GM10248 (cell line): ENCODE results near the gene TAC4.

ENCODE experiments used
- CTCF ChIA-PET: fragments of 300-600 bp; sonication (Branson Sonifier 250); formaldehyde crosslinking; extraction: SDS; loops from one replicate; lab custom pipeline; 2021; ENCODE audit warnings: antibody characterized with exemption; lab: Yijun Ruan, JAX
- POLR2A ChIA-PET: fragments of 350-650 bp; sonication (Branson Sonifier 250); formaldehyde crosslinking; extraction: SDS; loops from one replicate; lab custom pipeline; 2020; ENCODE audit warnings: antibody characterized with exemption; lab: Yijun Ruan, JAX
- DNase-seq: peaks from one replicate; pipeline ENCODE4 v3.0.0; 2012; ENCODE audit errors: extremely low spot score
- TF ChIP-seq, protein P1 (sequence below): IDR thresholded peaks from 2 replicates; pipeline ENCODE4 v1.5.1; 2012; ENCODE audit warnings: mild to moderate bottlenecking, low read depth; ENCODE audit errors: extremely low read depth, missing control alignments, control extremely low read depth

Gene TAC4, protein sequence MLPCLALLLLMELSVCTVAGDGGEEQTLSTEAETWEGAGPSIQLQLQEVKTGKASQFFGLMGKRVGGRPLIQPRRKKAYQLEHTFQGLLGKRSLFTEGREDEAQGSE

DNA sequence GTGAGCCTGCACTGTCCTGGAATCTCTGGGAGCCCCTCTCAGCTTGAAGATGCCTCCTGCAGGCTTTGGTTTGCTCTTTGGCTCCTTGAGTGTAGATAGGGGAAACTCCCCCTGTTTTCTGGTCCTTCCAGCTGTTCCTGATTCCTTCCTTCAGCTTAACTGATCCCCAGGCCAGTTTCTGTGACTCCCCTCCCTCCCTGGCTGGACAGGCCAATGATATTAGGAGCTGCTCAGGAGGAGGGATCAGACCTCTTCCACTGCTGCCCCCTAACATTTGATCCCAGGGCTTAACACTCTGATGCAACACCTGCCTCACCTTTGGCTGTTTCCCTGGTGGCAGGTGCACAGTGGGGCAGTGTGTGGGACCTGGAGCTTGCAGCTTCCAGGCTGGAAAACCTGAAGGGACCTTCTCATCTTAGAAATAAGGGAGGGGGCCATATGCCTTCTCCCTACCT lies at the start of gene TAC4:
Gene TAC4 (minus strand): TSS at position 51 of the 455 bp plus-strand sequence. CDS start 52 bp downstream, outside the sequence.
- DNase-seq, result no peak
- ChIA-PET POLR2A (interaction anchor here (0.6 kb wide), 1 partner anchor 155 kb away, joined by 3 read pairs; no protein-coding TSS in a partner anchor), CTCF (interaction anchor here (0.7 to 1.3 kb wide), 2 partner anchors 12 to 71 kb away, joined by 3 to 4 read pairs; no protein-coding TSS in a partner anchor)

DNA sequence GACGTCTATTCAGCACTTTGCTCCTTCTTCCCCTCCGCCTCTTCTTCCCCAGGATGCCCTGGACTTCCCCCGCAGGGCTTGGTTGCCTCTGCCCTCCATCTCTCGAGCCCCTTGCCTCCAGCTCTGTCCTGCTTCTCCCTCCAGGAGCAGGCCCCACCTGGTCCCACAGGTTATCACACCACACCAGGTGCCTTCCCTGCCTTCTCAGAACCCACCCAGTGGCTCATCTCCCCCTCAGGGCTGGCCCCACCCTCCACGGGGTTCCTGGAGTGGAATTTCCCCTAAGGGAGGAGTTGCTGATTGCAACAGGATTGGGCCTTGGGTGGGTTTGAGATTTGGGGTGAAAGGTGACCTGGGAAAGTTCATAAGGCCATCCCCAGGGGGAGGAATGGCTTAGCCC lies 49.0 kb upstream of the TAC4 start:
- DNase-seq, result no peak
- ChIA-PET CTCF (interaction anchor here (1.0 kb wide), 1 partner anchor 46 kb away, joined by 3 read pairs; no protein-coding TSS in a partner anchor), POLR2A (no interaction called here)
- TF ChIP-seq, protein P1, sequence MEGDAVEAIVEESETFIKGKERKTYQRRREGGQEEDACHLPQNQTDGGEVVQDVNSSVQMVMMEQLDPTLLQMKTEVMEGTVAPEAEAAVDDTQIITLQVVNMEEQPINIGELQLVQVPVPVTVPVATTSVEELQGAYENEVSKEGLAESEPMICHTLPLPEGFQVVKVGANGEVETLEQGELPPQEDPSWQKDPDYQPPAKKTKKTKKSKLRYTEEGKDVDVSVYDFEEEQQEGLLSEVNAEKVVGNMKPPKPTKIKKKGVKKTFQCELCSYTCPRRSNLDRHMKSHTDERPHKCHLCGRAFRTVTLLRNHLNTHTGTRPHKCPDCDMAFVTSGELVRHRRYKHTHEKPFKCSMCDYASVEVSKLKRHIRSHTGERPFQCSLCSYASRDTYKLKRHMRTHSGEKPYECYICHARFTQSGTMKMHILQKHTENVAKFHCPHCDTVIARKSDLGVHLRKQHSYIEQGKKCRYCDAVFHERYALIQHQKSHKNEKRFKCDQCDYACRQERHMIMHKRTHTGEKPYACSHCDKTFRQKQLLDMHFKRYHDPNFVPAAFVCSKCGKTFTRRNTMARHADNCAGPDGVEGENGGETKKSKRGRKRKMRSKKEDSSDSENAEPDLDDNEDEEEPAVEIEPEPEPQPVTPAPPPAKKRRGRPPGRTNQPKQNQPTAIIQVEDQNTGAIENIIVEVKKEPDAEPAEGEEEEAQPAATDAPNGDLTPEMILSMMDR, result no peak

More for the DNA sequence above, at the start of gene TAC4:
- TF ChIP-seq, protein P1, result no peak

DNA sequence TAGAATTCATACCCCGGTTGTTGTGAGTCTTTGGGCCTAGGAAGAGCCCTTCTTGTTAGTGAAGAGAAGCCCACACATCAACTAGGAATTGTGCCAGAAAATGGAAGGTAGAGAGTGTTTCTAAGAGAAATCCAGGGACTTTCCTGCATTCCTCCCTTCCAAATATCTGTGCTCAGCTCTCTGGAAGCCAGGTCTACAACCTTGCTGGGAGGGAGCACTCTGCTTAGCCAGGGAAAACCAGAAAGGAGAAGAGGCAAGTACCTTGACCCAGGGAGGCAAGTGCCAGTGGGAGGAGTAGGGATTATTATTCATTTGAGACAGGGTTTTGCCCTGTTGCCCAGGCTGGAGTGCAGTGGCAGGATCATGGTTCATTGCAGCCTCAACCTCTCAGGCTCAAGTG lies 48.4 kb upstream of the TAC4 start:
- POLR2A ChIA-PET, result no interaction called here
- TF ChIP-seq, protein P1, result no peak
- CTCF ChIA-PET, result interaction anchor here (1.0 to 2.3 kb wide), 3 partner anchors 16 to 45 kb away, joined by 3 to 9 read pairs (median 4); no protein-coding TSS in a partner anchor
- no peak for DNase-seq

DNA sequence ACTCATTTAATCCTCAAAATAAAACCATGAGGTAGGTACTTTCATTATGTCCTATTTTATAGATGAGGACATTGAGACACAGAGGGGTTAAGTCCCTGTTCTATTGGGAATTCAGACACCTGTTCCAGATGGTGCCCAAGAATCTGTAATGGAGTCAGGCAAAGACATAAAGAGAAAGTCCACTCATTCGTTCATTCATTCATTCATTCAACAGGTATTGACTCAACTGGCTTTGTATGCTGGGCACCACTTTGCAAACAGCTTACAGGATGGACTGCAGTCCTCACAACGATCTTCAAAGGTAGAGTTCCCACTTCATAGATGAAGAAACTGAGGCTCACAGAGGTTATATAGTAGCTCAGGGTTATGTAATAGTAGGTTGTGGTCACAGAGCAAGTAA lies 47.9 kb upstream of the TAC4 start:
- ChIA-PET POLR2A (no interaction called here), CTCF (interaction anchor here (1.4 to 2.3 kb wide), 3 partner anchors 15 to 57 kb away, joined by 4 to 9 read pairs (median 5); no protein-coding TSS in a partner anchor)
- TF ChIP-seq, protein P1, result no peak
- no peak for DNase-seq

DNA sequence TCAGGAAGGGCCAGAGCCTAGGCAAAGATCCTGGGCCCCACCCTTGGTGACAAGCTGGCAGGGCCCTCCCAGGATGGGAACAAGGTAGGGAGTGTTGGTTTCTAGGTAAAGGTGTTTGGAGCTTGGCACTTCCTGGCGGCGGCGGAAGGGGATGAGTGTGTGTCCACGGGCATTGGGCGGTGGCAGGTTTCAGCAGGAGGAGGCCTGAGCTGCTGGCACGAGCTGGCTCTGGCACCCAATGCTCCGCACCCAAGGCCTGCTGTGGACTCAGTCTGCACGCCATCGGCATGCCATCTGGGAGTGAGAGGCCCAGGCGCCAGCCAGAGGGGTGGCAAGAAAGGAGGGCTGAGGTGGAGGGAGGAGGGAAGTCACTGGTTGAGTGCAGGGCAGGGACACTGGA lies 46.9 kb upstream of the TAC4 start:
- ChIA-PET POLR2A (no interaction called here), CTCF (interaction anchor here (1.4 to 2.3 kb wide), 3 partner anchors 14 to 58 kb away, joined by 4 to 9 read pairs (median 5); no protein-coding TSS in a partner anchor)
- no peak for DNase-seq
- TF ChIP-seq, protein P1, result no peak

DNA sequence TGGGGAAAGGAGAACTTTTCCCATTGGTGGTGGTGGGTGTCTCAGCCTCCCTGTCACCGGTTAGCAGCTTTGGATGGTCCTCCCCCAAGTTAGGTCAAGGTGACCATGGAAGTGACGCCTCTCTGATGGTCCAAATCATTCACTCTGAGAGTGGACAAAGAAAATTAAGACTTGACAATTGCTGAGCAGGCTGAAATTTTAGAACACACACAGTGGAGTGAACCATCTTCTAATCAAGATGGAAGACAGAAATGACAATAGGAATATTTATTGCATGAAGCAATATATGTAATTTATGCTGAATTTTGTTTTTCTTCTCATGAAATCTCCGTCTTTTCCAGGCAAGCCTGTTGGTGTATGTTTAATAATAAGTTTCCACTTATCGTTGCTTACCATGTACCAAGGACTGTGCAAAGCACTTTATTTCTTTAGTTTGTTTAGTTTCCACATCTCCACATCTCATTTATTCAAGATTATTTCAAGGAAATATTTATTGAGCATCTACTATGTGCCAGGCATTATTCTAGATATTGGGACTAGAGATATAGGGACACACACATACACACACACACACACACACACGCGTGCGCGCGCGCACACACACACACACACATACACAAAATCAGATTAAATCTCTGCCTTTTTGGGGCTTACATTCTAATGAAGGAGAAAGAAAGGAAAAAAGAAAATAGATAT lies 44.0 kb upstream of the TAC4 start:
- ChIA-PET POLR2A (no interaction called here), CTCF (no interaction called here)
- DNase-seq, result no peak
- TF ChIP-seq, protein P1, result no peak
